Measurements from ENCODE around the gene LIN28A. TPM values are rescaled to one million over a fixed set of nuclear protein-coding genes. Genes with fewer than 3 reads are reported as not detected.
"Not testable (repeated sequence)": the region's sequence is repeated elsewhere in the genome, so short reads cannot be mapped to it uniquely, and the experiment has no call there.

LIN28A gene
- polyA plus RNA-seq (2014; cell fraction: cytosol; rRNA removed): not detected in 2 replicates
- polyA plus RNA-seq (2014; cell fraction: nucleus; rRNA removed): 0.03 TPM in 1 of 2 replicates, not detected in the other

DNA sequence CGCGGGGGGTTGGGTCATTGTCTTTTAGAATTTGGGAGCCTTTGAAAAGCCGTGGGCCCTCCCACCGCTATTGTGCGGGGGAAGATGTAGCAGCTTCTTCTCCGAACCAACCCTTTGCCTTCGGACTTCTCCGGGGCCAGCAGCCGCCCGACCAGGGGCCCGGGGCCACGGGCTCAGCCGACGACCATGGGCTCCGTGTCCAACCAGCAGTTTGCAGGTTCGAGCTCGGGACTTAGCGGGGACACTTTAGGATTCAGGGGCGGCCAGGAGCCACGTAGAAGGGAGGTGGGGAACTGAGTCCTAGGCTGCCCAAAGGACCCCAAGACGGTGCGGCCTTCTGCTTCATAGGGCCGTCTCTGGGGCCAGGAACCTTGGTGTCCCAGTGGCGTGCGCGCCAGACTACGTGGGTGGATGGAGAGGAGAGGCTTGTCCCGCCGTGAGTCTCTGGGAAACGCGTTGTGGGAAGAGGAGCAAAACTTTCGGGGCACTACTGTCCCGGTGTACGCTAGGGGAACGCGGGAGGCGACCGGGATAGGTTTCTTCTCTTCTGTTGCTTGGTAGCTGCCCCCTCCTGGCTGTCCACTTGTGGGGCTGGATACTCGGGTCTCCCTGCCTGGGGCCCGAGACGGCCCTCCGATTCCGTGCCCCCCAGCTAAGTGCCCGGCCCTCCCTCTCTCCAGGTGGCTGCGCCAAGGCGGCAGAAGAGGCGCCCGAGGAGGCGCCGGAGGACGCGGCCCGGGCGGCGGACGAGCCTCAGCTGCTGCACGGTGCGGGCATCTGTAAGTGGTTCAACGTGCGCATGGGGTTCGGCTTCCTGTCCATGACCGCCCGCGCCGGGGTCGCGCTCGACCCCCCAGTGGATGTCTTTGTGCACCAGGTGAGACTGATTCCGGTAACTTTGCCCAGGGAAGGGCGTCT is at the start of gene LIN28A:
Gene LIN28A (plus strand): TSS at position 112 of the 918 bp plus-strand sequence. CDS start 75 bp downstream, at position 187.
- no peak for DNase-seq (ENCODE audit: low spot score)

DNA sequence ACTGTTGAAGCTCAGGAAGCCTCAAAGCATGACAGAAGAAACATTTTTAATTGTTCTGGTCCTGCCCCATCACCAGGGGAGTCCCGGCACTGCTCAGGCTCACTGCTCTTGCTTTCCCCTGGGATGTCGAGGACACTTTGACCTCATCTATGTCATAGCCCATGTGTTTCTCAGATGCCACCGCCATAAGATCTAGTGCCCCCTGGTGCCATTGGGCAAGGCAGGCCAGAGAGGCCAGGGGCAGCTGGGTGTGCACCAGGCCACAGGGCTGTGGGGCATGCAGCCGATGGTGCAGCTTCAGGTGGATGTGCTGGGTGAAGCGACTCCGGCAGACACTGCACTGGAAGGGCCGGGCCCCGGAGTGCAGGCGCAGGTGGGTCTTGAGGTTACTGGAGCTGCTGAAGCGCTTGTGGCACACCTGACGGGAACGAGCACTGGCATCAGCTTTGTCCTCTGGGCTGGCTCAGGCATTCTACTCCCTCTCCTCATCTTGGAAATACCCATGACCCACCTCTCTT is 49.0 kb upstream of the LIN28A start:
- DNase-seq (ENCODE audit: low spot score): no peak

GRCh38 chr1:26362331-26362730 is 48.3 kb upstream of the LIN28A start:
- no peak for DNase-seq (ENCODE audit: low spot score)

DNA sequence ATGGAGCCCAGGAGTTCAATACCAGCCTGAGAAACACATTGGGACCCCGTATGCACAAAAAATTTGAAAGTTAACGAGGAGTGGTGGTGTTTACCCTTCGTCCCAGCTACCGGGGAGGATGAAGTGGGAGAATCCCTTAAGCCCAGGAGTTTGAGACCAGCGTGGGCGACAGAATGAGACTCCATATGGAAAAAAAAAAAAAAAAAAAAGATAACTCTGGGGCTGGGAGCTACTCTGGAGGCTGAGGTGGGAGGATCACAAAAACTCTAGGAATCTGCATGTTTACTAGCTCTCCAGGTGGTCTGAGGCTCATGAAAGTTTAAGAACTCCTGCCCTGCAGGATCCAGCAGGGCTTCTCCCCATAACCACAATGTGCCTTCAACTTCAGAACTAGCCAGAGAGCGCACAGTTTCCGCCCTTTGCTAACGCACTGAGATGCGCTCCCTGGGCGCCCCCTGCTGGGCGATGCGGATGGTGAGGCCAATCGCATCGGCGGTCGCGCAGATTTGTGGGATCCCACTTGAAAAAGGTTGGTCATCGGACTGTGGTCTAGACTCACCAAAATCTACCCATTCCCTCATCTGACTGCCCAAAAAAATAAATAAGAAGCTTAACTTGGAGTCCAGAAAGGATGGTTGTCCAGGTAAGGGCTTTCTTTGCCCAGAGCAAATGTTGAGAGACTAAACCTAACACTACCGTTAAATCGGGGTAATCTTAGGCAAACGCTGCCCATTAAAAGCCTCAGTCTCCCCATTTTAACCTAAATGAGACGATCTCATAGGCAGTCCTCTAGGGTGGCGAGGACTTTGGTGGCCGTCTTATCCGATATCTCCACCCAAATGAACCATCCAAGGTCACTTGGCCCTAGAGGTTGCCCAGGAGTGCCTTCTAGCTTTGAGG is 46.8 kb upstream of the LIN28A start:
- DNase-seq (ENCODE audit: low spot score): peak; percentile 44

- DNase-seq (ENCODE audit: low spot score): no peak
Observed at GRCh38 chr1:26364956-26365355, 45.7 kb upstream of the LIN28A start.

- no peak for DNase-seq (ENCODE audit: low spot score)
Observed at GRCh38 chr1:26367441-26367840, 43.2 kb upstream of the LIN28A start.

DNA sequence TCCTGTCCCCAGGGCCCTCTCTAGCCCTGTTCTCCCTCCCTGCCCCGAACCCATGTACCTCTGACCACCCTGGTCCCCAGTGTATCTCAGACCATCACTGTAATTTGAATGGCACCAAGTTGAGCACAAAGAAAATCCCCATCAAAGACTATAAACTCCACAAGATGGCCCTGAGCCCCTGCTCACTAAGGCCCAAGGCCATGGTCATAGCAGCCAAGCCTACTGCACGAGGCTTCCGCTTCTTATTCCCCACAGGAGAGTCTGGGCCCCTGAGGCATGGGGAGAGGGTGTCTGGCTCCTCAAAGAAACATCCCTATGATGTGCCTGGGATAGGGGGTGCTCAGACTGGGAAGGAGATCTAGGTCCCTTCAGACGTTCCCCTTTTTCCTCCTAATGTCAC is 42.6 kb upstream of the LIN28A start:
- no peak for DNase-seq (ENCODE audit: low spot score)

DNA sequence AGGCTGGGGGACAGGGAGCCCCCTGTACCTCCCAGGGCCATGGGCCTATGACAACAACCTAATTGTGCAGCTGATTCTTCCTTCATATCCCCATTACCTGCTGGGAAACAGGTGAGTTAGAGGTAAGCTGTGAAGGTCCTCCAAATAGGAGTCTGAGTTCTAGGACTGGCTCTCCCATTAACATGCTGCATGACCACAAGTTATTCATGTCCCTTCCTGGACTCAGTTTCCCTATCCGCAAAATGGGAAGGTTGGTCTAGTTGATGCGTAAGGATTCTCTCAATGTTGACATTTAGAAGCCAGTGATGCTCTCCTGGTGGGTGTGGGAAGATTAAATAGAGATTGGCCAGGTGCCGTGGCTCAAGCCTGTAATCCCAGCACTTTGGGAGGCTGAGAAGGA is 42.1 kb upstream of the LIN28A start:
- no peak for DNase-seq (ENCODE audit: low spot score)

DNA sequence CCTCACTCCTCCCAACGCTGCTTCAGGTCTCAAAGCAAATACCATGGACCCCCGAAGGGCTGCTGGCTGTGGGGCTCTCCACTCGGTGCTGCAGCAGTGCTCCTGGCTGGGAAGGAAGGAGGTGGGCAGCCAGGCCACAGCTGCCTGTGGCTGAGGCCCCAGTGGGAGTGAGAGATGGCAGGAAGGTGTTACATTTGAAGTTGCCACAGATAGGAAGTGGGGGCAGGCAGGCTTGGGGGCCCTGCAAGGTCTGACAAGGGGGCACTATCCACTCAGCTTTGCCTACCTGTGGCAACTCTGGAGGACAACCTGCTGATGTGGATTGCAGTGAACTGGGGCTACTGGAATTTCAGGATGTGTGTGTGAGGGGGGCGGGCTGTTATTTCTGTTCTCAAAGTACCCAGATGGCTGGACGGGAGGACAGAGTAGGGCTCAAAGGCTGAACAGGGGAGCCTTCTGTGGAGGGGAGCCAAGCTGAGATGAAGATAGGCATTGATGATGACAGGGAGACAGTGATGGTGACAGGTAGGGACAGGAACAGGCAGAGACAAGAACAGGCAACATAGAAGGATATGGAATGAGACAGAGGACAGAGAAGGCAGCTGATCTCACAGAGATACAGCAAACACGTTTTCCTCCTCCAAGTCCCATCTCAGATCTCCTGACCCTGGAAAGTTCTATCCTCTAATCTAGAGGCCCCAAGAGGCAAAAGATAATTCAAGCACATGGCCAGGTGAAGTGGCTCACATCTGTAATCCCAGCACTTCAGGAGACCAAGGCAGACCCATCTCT is 39.8 kb upstream of the LIN28A start:
- DNase-seq (ENCODE audit: low spot score): no peak

GRCh38 chr1:26372039-26372438 is 38.6 kb upstream of the LIN28A start:
- no peak for DNase-seq (ENCODE audit: low spot score)

GRCh38 chr1:26372611-26373010 is 38.0 kb upstream of the LIN28A start, which contains the start of gene ZNF683:
Gene ZNF683 (minus strand): TSS chr1:26372750. CDS start chr1:26368571, 4,179 bp downstream.
- DNase-seq (ENCODE audit: low spot score): not testable (repeated sequence)

DNA sequence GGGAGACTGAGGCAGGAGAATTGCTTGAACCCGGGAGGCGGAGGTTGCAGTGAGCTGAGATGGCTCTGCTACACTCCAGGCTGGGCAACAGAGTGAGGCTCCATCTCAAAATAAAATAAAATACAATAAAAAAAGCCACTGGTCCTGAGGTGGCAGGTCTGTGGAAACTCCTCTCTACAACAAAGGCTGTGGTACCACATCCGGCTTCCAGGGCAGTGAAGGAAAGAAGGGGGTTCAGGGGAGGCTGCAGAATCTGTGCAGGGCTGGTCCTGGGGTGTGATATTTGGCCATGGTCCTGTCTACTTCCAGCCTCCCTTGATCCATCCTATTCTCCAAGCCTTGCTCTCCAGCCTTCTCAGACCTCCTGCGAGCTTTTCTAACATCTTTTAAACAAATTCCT is 37.3 kb upstream of the LIN28A start:
- no peak for DNase-seq (ENCODE audit: low spot score)

GRCh38 chr1:26373789-26374188 is 36.8 kb upstream of the LIN28A start:
- DNase-seq (ENCODE audit: low spot score): no peak

- not testable (repeated sequence) for DNase-seq (ENCODE audit: low spot score)
Observed at GRCh38 chr1:26374361-26374760, 36.3 kb upstream of the LIN28A start.

GRCh38 chr1:26375081-26375480 is 35.5 kb upstream of the LIN28A start:
- DNase-seq (ENCODE audit: low spot score): no peak

DNA sequence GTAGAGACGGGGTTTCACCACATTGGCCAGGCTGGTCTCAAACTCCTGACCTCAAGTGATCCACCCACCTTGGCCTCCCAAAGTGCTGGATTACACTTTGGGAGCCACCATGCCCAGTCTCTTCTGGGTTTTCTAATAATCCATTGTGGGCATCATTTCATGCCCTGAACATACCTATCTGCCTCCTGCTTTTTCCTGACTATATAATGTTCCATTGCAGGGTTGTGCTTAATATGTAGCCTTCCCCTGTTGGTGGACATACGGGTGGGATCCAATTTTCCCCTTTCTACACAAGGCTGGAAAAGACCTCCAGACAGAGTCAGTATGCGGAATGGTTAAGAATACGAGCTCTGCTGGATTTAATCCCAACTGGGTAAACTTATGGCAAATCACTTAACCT is 34.6 kb upstream of the LIN28A start:
- DNase-seq (ENCODE audit: low spot score): no peak

DNA sequence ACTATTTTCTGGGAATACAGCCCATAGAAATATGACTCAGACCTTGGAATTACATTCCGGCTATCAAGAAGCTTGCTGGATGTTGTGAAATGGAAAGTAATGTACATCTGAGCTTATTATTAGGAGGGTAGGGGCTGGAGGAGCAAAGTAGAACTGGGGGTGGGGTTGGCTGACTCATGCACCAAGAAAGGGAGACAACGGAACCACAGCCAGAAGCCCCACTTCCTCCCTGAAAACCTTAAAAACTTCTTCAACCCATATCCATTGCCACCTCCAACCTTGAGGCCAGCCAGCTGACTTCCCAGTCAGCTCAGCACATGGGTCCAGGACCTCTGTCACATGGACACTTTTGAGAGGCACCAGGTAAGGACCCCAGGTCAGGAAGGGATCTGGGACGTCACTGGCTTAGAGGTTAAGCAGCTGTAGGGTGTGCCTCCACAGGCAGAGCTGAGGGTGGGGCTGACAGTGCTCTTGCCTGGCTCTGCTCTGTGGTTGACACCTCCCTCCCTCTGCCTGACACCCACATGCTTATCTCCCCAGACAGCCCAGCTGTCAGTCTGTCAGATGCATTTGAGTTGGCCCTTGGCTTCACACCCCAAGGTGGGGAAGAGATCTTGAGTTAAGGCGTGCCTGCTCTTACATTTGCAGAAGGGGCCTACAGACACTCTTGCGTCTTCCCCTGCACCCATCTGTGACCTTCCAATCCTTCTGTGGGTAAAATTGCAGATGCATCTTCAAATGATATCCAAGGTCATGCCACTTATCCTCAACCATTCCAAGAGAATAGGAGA is 32.3 kb upstream of the LIN28A start:
- no peak for DNase-seq (ENCODE audit: low spot score)

GRCh38 chr1:26378879-26379251 is 31.8 kb upstream of the LIN28A start:
- no peak for DNase-seq (ENCODE audit: low spot score)

DNA sequence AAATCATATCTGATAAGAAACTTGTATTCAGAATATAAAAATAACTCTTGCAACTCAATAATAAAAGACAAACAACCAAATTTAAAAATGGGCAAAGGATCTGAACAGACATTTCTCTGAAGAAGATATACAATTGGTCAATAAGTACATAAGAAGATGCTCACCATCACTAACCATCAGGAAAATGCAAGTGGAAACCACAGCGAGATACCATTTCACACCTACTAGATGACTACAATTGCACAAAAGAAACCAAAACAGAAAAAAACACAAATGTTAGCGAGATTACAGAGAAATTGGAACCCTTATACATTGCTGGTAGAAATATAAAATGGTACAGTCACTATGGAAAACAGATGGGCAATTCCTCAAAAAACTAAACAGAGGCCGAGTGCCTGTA is 26.5 kb upstream of the LIN28A start:
- DNase-seq (ENCODE audit: low spot score): no peak

DNA sequence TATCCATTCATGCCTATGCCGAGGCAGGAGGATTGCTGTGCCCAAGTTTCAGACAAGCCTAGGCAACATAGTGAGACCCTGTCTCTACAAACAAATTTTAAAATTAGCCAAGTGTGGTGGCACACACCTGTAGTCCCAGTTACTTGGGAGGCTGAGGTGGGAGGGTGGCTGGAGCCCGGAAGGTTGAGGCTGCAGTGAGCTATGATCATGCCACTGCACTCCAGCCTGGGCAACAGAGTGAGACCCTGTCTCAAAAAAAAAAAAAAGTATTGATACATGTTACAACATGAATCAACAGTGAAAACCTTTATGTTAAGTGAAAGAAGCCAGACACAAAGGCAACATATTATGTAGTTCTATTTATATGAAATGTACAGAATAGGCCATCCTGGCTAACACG is 25.6 kb upstream of the LIN28A start:
- DNase-seq (ENCODE audit: low spot score): not testable (repeated sequence)
